ENCODE data around the gene MAT1A. TPM values are rescaled to one million over a fixed set of nuclear protein-coding genes. Genes with fewer than 3 reads are reported as not detected.

The MAT1A gene
- total RNA-seq = 1,000 to 10,000 TPM in 2 of 6 experiments, 100 to 1,000 TPM in 4; 430 to 1,200 (median 741) TPM
- long read RNA-seq, transcript MAT1A-201 (9 exons, 3,410 nt) = major isoform, 51 of 146 reads
- long read RNA-seq, transcript MAT1A-204 (3 exons, 2,661 nt) = minor isoform, 7 of 146 reads
- long read RNA-seq, partial matches to known transcripts = 74 of 146 reads
- long read RNA-seq, other reads (novel, unspliced or antisense) = 14 of 146 reads

- H3K4me3 ChIP-seq = peak within 1 kb of the TSS; percentile 53 to 87 (median 57)
- peak; percentile 61 to 84 (median 72) for ATAC-seq
- DNase-seq = peak; percentile 81 to 91 (median 91)
- peaks cover 0 to 36% (median 11%) of the 10 kb centered on the region in 4 donors for H3K36me3 ChIP-seq
- 6% methylated on average over 9 of the region's 9 CpGs for WGBS (ENCODE audit: insufficient coverage, low coverage, low lambda C conversion rate, missing lambda C conversion rate)
- H3K27me3 ChIP-seq = no peaks in the 10 kb centered on the region
- H3K27ac ChIP-seq = peak within 1 kb of the TSS; percentile 88 to 93 (median 92)
- H3K4me1 ChIP-seq = peaks cover 0 to 44% (median 12%) of the 10 kb centered on the region in 4 donors
- intact Hi-C loops (cut with DNase I) = no loop called here
- TF ChIP-seq CTCF (IDR thresholded peaks at IDR 0.05) = peak; percentile 15 to 28 (median 24)
- TF ChIP-seq POLR2A (IDR thresholded peaks at IDR 0.05) = peak; percentile 91
- no peaks in the 10 kb centered on the region for H3K9me3 ChIP-seq
Measured at GRCh38 chr10:80289451-80290287, at the start of gene MAT1A. MAT1A (minus strand) TSS chr10:80289658; CDS start chr10:80289423, 235 bp downstream.

GRCh38 chr10:80333983-80334382, 44.5 kb upstream of the MAT1A start:
- Histone ChIP-seq H3K9me3 (no peaks in the 10 kb centered on the region), H3K4me3 (no peak overlapping the region), H3K36me3 (no peaks in the 10 kb centered on the region), H3K27me3 (no peaks in the 10 kb centered on the region), H3K4me1 (peaks cover 0 to 13% (median 5%) of the 10 kb centered on the region in 4 donors), H3K27ac (peak overlapping the region in 1 of 3 donors; percentile 16)
- DNase-seq = peak; percentile 46 to 84 (median 72)
- 100% methylated on average over 1 of the region's 1 CpG for WGBS (ENCODE audit: insufficient coverage, low coverage, low lambda C conversion rate, missing lambda C conversion rate)
- intact Hi-C loops (cut with DNase I) = no loop called here
- ATAC-seq = peak; percentile 98 to 99 (median 98)
- no peak for TF ChIP-seq POLR2A (IDR thresholded peaks at IDR 0.05)

- intact Hi-C loops (cut with DNase I) = loop anchor here in 1 of 2 donors (10.0 kb wide), 1 partner anchor 60 kb away; no protein-coding TSS in a partner anchor
- Histone ChIP-seq H3K36me3 (no peaks in the 10 kb centered on the region), H3K27ac (peak overlapping the region; percentile 14 to 92 (median 91)), H3K4me1 (peaks cover 0 to 46% (median 7%) of the 10 kb centered on the region in 4 donors), H3K4me3 (peak overlapping the region in 2 of 3 donors; percentile 7 to 20), H3K9me3 (no peaks in the 10 kb centered on the region), H3K27me3 (no peaks in the 10 kb centered on the region)
- DNase-seq (no peak), ATAC-seq (peak; percentile 15 to 29 (median 18))
- 26% methylated on average over 5 of the region's 6 CpGs for WGBS (ENCODE audit: insufficient coverage, low coverage, low lambda C conversion rate, missing lambda C conversion rate)
- TF ChIP-seq POLR2A (IDR thresholded peaks at IDR 0.05) (no peak), CTCF (IDR thresholded peaks at IDR 0.05) (no peak)
Measured at GRCh38 chr10:80324891-80325364, 35.5 kb upstream of the MAT1A start.

GRCh38 chr10:80324086-80324485, 34.6 kb upstream of the MAT1A start:
- no peaks in the 10 kb centered on the region for H3K36me3 ChIP-seq
- ATAC-seq = peak in 1 of 4 donors; percentile 20
- H3K4me3 ChIP-seq = no peak overlapping the region
- DNase-seq = peak in 1 of 3 donors; percentile 35
- H3K4me1 ChIP-seq = peaks cover 0 to 51% (median 9%) of the 10 kb centered on the region in 4 donors
- no peaks in the 10 kb centered on the region for H3K9me3 ChIP-seq
- no peaks in the 10 kb centered on the region for H3K27me3 ChIP-seq
- intact Hi-C loops (cut with DNase I) = loop anchor here in 1 of 2 donors (10.0 kb wide), 1 partner anchor 59 kb away; no protein-coding TSS in a partner anchor
- WGBS (ENCODE audit: insufficient coverage, low coverage, low lambda C conversion rate, missing lambda C conversion rate) = 29% methylated on average over 1 of the region's 1 CpG
- H3K27ac ChIP-seq = peak overlapping the region; percentile 26 to 92 (median 91)
- TF ChIP-seq POLR2A (IDR thresholded peaks at IDR 0.05) (no peak), CTCF (IDR thresholded peaks at IDR 0.05) (no peak)
